Epithelial cell of umbilical artery (primary cell): ENCODE measurements around the gene BNIP1. TPM values are rescaled to one million over a fixed set of nuclear protein-coding genes. Genes with fewer than 3 reads are reported as not detected.

ENCODE experiments used
- total RNA-seq: library from RNA; depleted of rRNA; stranded (reverse); fragments of >200 nt; gene quantifications from 2 replicates; pipeline ENCODE4 v1.2.3, GENCODE V29; 2014

BNIP1 gene, protein sequence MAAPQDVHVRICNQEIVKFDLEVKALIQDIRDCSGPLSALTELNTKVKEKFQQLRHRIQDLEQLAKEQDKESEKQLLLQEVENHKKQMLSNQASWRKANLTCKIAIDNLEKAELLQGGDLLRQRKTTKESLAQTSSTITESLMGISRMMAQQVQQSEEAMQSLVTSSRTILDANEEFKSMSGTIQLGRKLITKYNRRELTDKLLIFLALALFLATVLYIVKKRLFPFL
- total RNA-seq, result 27.0 and 27.7 TPM in 2 replicates

DNA sequence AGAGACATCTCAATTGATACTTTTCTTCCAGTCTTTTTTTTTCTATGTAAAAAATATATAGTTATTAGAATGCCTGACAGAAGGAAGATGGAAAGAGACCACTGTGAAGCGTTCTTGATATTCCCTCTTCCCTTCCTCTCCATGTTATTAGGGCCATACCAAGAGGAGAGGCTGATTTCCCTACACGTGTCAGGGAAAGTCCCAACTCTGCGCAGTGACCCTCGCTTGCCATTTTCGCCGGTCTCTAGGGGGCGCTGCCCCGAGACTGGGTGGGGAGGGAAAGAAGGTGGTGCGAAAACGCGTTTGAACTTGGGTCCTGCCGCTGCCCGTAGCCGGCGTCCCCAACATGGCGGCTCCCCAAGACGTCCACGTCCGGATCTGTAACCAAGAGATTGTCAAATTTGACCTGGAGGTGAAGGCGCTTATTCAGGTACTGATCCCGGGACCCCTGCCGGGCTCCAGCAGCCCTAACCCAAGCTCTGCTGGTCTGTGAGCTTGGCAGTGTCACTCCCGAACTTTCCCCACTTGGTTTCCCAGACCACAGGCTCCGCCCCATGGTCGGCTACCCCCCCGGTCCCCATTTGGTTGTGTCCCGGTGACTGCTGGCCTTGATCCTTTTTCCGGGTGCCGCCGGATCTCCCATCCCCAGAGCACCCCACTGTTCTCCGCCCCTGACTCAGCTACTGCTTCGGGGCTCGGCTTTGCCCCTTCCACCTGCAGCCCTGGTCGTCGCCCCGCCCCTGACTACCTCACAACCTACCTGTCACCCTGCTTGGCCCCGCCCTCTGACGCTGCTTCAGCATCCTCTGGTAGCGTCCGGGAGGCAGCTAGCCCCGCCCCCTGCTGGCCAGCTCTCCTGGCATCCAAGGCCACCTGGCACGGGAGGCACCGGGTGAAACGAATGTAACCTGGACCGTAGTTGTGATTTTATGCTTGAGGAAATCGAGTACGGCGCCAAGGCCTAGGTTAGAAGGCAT lies at the start of gene BNIP1:
BNIP1 (plus strand) TSS at position 332 of the 977 bp plus-strand sequence; CDS start at position 347, 15 bp downstream.

Other genes starting within 250 kb of the BNIP1 start
- gene RPL26L1, start 185.1 kb upstream of the BNIP1 start, total RNA-seq, result 53.3 and 57.3 TPM in 2 replicates
- 139 and 243 TPM in 2 replicates for gene ATP6V0E1, start 160.8 kb upstream of the BNIP1 start, total RNA-seq
- gene CREBRF, start 88.2 kb upstream of the BNIP1 start, total RNA-seq, result 3.9 and 12.2 TPM in 2 replicates
- gene NKX2-5, start 90.7 kb downstream of the BNIP1 start, total RNA-seq, result 0.15 and 0.65 TPM in 2 replicates
- 61.9 and 66.6 TPM in 2 replicates for gene STC2, start 183.9 kb downstream of the BNIP1 start, total RNA-seq